KMS-11 (cell line): ENCODE measurements around the gene C1orf105.
A peak's percentile ranks its signal among the peaks of the same experiment; 100 is the strongest.

Experiments
- H2AFZ ChIP-seq: fragments of 200-600 bp; sonication (generic); 2 replicates; pipeline ENCODE4 v1.6.1; 2016; ENCODE audit warnings: antibody characterized with exemption, mixed run types, low read depth
- H3K27ac ChIP-seq: fragments of 200-600 bp; sonication (generic); 2 replicates; pipeline ENCODE4 v1.6.1; 2016; ENCODE audit warnings: mild to moderate bottlenecking, mixed run types
- H3K27me3 ChIP-seq: fragments of 200-600 bp; sonication (generic); 2 replicates; pipeline ENCODE4 v1.6.1; 2017; ENCODE audit warnings: mild to moderate bottlenecking, low read depth, mixed run types, moderate library complexity; ENCODE audit not compliant: insufficient read depth
- H3K36me3 ChIP-seq: fragments of 200-600 bp; sonication (generic); 2 replicates; pipeline ENCODE4 v1.6.1; 2017; ENCODE audit warnings: mild to moderate bottlenecking, mixed run types; ENCODE audit not compliant: insufficient read depth
- H3K4me1 ChIP-seq: fragments of 200-600 bp; sonication (generic); 2 replicates; pipeline ENCODE4 v1.6.1; 2016; ENCODE audit warnings: mild to moderate bottlenecking, low read depth, mixed run types; ENCODE audit not compliant: poor library complexity, severe bottlenecking
- H3K4me2 ChIP-seq: fragments of 200-600 bp; sonication (generic); 2 replicates; pipeline ENCODE4 v1.7.0; 2016; ENCODE audit warnings: mild to moderate bottlenecking, mixed run types
- H3K4me3 ChIP-seq: fragments of 200-600 bp; sonication (generic); IDR thresholded peaks from 2 replicates; pipeline ENCODE4 v1.6.1; 2017; ENCODE audit warnings: low read depth, low read length, mixed read lengths; ENCODE audit not compliant: insufficient read depth
- H3K79me2 ChIP-seq: fragments of 200-600 bp; sonication (generic); 2 replicates; pipeline ENCODE4 v1.6.1; 2016; ENCODE audit warnings: low read depth, mixed run types; ENCODE audit not compliant: insufficient read depth
- H3K9ac ChIP-seq: fragments of 200-600 bp; sonication (generic); 2 replicates; pipeline ENCODE4 v1.6.1; 2016; ENCODE audit warnings: mild to moderate bottlenecking, mixed run types
- H4K20me1 ChIP-seq: fragments of 200-600 bp; sonication (generic); 2 replicates; pipeline ENCODE4 v1.6.1; 2016; ENCODE audit warnings: mild to moderate bottlenecking, mixed run types; ENCODE audit not compliant: insufficient read depth
- CTCF ChIP-seq: fragments of 200-600 bp; sonication (generic); conservative IDR thresholded peaks from 2 replicates; pipeline ENCODE4 v1.6.1; 2017; ENCODE audit warnings: low read depth, mild to moderate bottlenecking, antibody characterized with exemption, low read length, moderate library complexity, mixed read lengths

The C1orf105 gene

DNA sequence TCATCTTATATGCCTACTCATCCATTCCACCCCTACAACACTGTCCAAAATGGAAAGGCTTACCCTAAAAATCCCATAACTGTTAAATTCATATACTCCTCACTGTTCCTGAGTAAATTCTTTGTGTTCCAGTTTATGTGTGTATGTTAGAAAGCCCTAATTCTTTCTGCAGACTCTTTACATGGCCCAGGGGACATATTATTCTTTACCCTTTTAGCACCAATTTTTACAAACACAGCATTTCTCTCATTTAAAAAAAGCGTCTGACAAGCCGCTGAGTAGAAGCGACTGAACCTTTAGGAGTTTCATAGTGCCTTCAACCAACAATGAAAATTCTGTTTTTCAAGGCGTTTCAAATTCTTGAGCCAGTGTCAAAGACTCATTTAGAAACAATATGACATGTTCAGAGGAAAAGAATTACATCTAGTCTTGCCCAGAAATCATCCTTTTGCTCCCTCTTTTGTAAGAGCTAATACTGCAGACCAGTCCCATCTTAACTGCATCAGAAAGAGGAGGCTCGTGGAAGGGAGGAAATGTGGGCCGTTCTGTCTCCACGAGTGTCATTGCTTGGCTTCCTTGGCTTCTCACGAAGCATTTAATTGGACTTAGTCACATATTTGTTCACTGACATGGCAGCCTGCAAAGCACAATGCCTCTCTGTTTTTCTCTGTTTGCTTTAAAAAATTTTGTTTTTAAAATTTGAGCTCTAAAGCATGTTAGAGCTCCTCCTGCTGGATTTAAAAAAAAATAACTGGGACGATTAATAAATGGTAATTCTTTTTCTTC lies 21.3 kb upstream of the C1orf105 start:
- Histone ChIP-seq H3K27me3 (no peaks in the 10 kb centered on the region), H3K4me1 (peaks cover 12% of the 10 kb centered on the region), H3K9ac (no peak overlapping the region), H2AFZ (0 out of 2 replicates have a peak overlapping the region, but pooled peaks have one; percentile 2), H3K27ac (no peak overlapping the region), H3K36me3 (no peaks in the 10 kb centered on the region), H3K79me2 (no peaks in the 10 kb centered on the region), H3K4me3 (no peak overlapping the region), H3K4me2 (no peak overlapping the region), H4K20me1 (no peaks in the 10 kb centered on the region)
- TF ChIP-seq CTCF = peak; percentile 91

DNA sequence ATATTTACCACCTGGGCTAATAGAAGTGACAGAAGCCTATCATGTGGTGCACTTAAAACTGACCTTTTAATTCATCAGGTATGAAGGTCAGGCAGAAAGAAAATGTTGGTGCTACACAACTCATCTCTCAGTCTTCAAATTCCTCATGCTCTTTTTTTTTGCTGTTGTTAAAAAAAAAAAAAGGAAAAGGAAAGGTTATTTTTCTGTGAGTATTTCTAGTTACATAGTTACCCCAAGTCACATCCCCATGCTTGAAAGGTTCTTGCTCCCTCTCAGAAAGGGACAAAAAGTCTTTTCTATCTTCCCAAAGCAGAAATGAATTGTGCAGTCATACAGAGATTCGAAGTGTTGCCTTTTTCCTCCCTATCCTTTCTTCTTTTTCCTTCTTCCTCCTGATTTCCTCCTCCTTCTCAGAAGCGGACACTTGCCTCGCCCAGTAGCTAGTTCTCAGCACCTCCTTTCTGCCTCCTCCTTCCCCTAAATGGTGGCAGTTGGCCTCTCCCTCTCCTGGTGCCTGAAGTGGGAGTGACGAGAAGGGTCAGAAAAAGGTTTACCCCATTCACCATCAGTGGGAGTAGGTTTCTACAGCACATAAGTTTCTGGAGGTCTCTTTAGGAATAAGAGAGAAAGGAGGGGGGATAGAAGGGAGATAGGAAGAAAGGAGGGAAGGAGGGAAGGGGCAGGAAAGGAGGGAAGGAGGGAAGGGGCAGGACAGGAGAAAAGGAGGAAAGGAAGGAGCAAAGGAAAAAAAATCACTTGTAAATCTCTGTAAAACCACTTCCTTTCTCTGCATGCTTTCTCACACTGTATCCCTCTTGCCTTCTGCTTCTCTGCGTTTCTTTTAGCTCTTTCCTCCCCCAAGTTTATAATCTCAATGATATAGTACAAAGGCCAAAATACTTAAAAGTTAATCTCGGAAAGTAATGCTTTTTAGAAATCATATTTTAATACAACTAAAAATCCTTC lies 20.4 kb upstream of the C1orf105 start:
- no peaks in the 10 kb centered on the region for H3K27me3 ChIP-seq
- H3K27ac ChIP-seq = no peak overlapping the region
- no peaks in the 10 kb centered on the region for H3K79me2 ChIP-seq
- H4K20me1 ChIP-seq = no peaks in the 10 kb centered on the region
- no peak overlapping the region for H3K4me2 ChIP-seq
- H3K4me3 ChIP-seq = no peak overlapping the region
- no peak overlapping the region for H2AFZ ChIP-seq
- H3K4me1 ChIP-seq = peaks cover 4% of the 10 kb centered on the region
- no peaks in the 10 kb centered on the region for H3K36me3 ChIP-seq
- no peak overlapping the region for H3K9ac ChIP-seq
- peak; percentile 32; the same call in 1 of the 2 replicates for TF ChIP-seq CTCF

DNA sequence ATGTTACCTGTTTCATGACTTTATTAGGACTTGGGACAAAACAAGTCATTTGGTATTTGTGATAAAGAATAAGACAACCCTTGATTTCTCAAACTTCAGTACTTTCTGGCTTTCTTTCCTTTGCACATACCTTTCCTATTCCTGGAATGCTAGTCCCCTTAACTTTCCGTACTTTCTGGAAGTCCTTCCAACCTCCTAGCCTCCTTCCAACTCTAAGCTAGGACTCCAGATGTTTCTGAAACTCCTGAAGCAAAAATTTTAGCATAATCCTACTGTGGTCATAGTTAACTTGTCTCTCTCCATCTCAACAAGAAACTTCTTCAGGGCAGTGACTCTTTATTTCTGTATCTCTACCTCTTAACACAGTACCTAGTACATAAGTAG lies 19.8 kb upstream of the C1orf105 start:
- no peaks in the 10 kb centered on the region for H3K27me3 ChIP-seq
- no peaks in the 10 kb centered on the region for H3K36me3 ChIP-seq
- no peak overlapping the region for H3K4me2 ChIP-seq
- H2AFZ ChIP-seq = no peak overlapping the region
- H3K79me2 ChIP-seq = no peaks in the 10 kb centered on the region
- no peak overlapping the region for H3K9ac ChIP-seq
- H3K27ac ChIP-seq = no peak overlapping the region
- no peaks in the 10 kb centered on the region for H3K4me1 ChIP-seq
- no peak for TF ChIP-seq CTCF
- no peak overlapping the region for H3K4me3 ChIP-seq
- H4K20me1 ChIP-seq = no peaks in the 10 kb centered on the region

DNA sequence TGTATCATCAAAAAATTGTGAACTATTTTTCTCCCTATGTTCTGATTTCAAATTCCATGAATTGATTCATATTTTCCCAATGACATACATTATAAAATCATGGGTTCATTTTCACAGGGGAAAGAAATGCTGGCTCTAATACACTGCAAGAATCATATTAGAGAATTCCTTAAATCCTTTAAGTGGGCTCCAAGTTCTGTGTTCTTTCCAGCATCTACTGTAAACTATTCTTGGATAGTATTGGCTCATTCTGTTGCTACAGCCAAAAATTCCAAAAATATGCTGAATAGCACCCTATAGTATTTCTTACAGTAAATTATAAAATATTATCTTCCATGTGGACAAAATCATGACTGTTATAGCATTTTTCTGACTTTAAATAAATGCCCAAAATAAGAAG lies 19.0 kb upstream of the C1orf105 start:
- H2AFZ ChIP-seq = no peak overlapping the region
- no peak overlapping the region for H3K4me3 ChIP-seq
- no peak overlapping the region for H3K4me2 ChIP-seq
- H3K79me2 ChIP-seq = no peaks in the 10 kb centered on the region
- H4K20me1 ChIP-seq = no peaks in the 10 kb centered on the region
- H3K36me3 ChIP-seq = no peaks in the 10 kb centered on the region
- no peaks in the 10 kb centered on the region for H3K27me3 ChIP-seq
- no peak overlapping the region for H3K9ac ChIP-seq
- no peak overlapping the region for H3K27ac ChIP-seq
- no peak for TF ChIP-seq CTCF
- H3K4me1 ChIP-seq = no peaks in the 10 kb centered on the region
